CD14-positive monocyte (primary cell): ENCODE measurements around the gene MEOX1. TPM values are rescaled to one million over a fixed set of nuclear protein-coding genes. Genes with fewer than 3 reads are reported as not detected.
A peak's percentile ranks its signal among the peaks of the same experiment; 100 is the strongest.

ENCODE experiments used
- DNase-seq, 3 donors: peaks; one replicate each; pipeline ENCODE4 v3.0.0-alpha.2; 2011 to 2022
- H2AFZ ChIP-seq: 2 replicates; pipeline ENCODE4 v1.6.0; 2012; ENCODE audit warnings: mild to moderate bottlenecking, low read depth, low read length, inconsistent platforms; ENCODE audit not compliant: insufficient read depth, poor library complexity, severe bottlenecking
- H3K27ac ChIP-seq, 2 donors: 1 replicate in 1 of 2; 2 replicates in 1 of 2; pipeline ENCODE4 v1.5.1; 2012 to 2013; ENCODE audit warnings: low read length in 2 of 2, control low read depth in 1 of 2, inconsistent platforms in 1 of 2, low read depth in 1 of 2, mild to moderate bottlenecking in 1 of 2
- H3K27me3 ChIP-seq, 2 donors: one replicate each; pipeline versions ENCODE4 v1.6.0 to v1.6.1; 2011 to 2013; ENCODE audit warnings: low read length in 2 of 2; ENCODE audit not compliant: control insufficient read depth in 2 of 2, insufficient read depth in 2 of 2
- H3K36me3 ChIP-seq, 2 donors: replicated peaks in 1 of 2; 1 replicate in 1 of 2; 2 replicates in 1 of 2; pipeline versions ENCODE4 v1.5.1 to v1.6.1; 2012 to 2013; ENCODE audit warnings: low read length in 2 of 2, control low read depth in 1 of 2, inconsistent platforms in 1 of 2, mild to moderate bottlenecking in 1 of 2; ENCODE audit not compliant: insufficient read depth in 2 of 2, control insufficient read depth in 1 of 2
- H3K4me1 ChIP-seq, 2 donors: 1 replicate in 1 of 2; 2 replicates in 1 of 2; pipeline versions ENCODE4 v1.5.1 to v1.6.1; 2012 to 2013; ENCODE audit warnings: low read length in 2 of 2, control low read depth in 1 of 2, inconsistent platforms in 1 of 2, mild to moderate bottlenecking in 1 of 2, moderate library complexity in 1 of 2; ENCODE audit not compliant: insufficient read depth in 2 of 2, control insufficient read depth in 1 of 2
- H3K4me2 ChIP-seq: replicated peaks from 2 replicates; pipeline ENCODE3; 2012; ENCODE audit warnings: low read length, moderate library complexity, mild to moderate bottlenecking; ENCODE audit not compliant: poor library complexity, severe bottlenecking; ENCODE audit errors: extremely low read depth
- H3K4me3 ChIP-seq, 3 experiments: fragments of 200-600 bp in 1 of 3; sonication (generic) in 1 of 3; replicated peaks in 1 of 3; 1 replicate in 2 of 3; 2 replicates in 1 of 3; pipeline ENCODE4 v1.5.1; 2011 to 2013; ENCODE audit warnings: low read length in 3 of 3, mild to moderate bottlenecking in 3 of 3, control low read depth in 2 of 3, low read depth in 2 of 3, inconsistent platforms in 1 of 3, moderate library complexity in 1 of 3
- H3K79me2 ChIP-seq: 2 replicates; pipeline ENCODE4 v1.6.0; 2012; ENCODE audit warnings: mild to moderate bottlenecking, control low read depth, inconsistent platforms, low read length, moderate library complexity; ENCODE audit not compliant: insufficient read depth
- H3K9ac ChIP-seq: 2 replicates; pipeline ENCODE4 v1.6.0; 2017; ENCODE audit warnings: low read length, mild to moderate bottlenecking; ENCODE audit not compliant: insufficient read depth, poor library complexity, severe bottlenecking
- H3K9me3 ChIP-seq, 2 donors: replicated peaks in 1 of 2; 1 replicate in 1 of 2; 2 replicates in 1 of 2; pipeline versions ENCODE4 v1.5.1 to v1.6.1; 2012 to 2013; ENCODE audit warnings: low read length in 2 of 2, control low read depth in 1 of 2; ENCODE audit not compliant: control insufficient read depth in 1 of 2, insufficient read depth in 1 of 2
- H4K20me1 ChIP-seq: 2 replicates; pipeline ENCODE4 v1.6.0; 2012; ENCODE audit warnings: mild to moderate bottlenecking, low read length, control low read depth, moderate library complexity; ENCODE audit not compliant: insufficient read depth
- H3K27ac Mint-ChIP-seq, 7 donors: one replicate each; pipeline ENCODE4 v1.8.0; 2020; ENCODE audit warnings: mild to moderate bottlenecking in 7 of 7, mixed read lengths in 7 of 7, moderate library complexity in 6 of 7, inconsistent platforms in 2 of 7
- H3K27me3 Mint-ChIP-seq, 3 donors: one replicate each; pipeline ENCODE4 v1.8.0; 2021 to 2022; ENCODE audit warnings: low read depth in 3 of 3, mild to moderate bottlenecking in 3 of 3, mixed read lengths in 3 of 3, moderate library complexity in 3 of 3, inconsistent platforms in 1 of 3
- H3K36me3 Mint-ChIP-seq, 2 donors: one replicate each; pipeline ENCODE4 v1.8.0; 2020; ENCODE audit warnings: mixed read lengths in 2 of 2, inconsistent platforms in 1 of 2, mild to moderate bottlenecking in 1 of 2
- H3K4me1 Mint-ChIP-seq: one replicate; pipeline ENCODE4 v1.8.0; 2020; ENCODE audit warnings: mild to moderate bottlenecking, mixed read lengths
- H3K4me3 Mint-ChIP-seq, 2 donors: one replicate each; pipeline ENCODE4 v1.8.0; 2020; ENCODE audit warnings: mild to moderate bottlenecking in 2 of 2, mixed read lengths in 2 of 2, moderate library complexity in 1 of 2
- H3K9me3 Mint-ChIP-seq, 7 donors: one replicate each; pipeline ENCODE4 v1.8.0; 2020 to 2022; ENCODE audit warnings: mixed read lengths in 7 of 7, mild to moderate bottlenecking in 6 of 7, moderate library complexity in 6 of 7, inconsistent platforms in 2 of 7
- CTCF ChIP-seq: fragments of 200-600 bp; IDR thresholded peaks from one replicate; pipeline ENCODE4 v1.8.0; 2022; ENCODE audit warnings: antibody characterized with exemption, mild to moderate bottlenecking
- WGBS: methylation state at CpG from one replicate; pipeline ENCODE4 v1.1.5; 2013; ENCODE audit warnings: missing lambda C conversion rate; ENCODE audit not compliant: insufficient coverage; 5-methylcytosine and 5-hydroxymethylcytosine counted together
- intact Hi-C, 2 donors: fragments of 100-400 bp; cut with micrococcal nuclease; formaldehyde crosslinking; loops; one replicate each; pipeline versions ENCODE4 v1.15.0 to v1.15.1; 2023
- polyA plus RNA-seq, 3 donors: library from polyadenylated mRNA; depleted of rRNA in 1 of 3; unstranded in 2 of 3; stranded (reverse) in 1 of 3; fragments of 300-500 nt in 2 of 3; fragments of >200 nt in 1 of 3; fragmentation: Illumina TruSeq in 2 of 3; gene quantifications; 1 replicate in 2 of 3; 2 replicates in 1 of 3; pipeline ENCODE4 v1.2.3, GENCODE V29; 2012 to 2021

Gene MEOX1
- polyA plus RNA-seq, 3 donors: 0.06 TPM; not detected in 2

- Histone ChIP-seq H3K36me3 (no peaks in the 10 kb centered on the region), H3K27ac (no peak overlapping the region), H3K4me2 (no peak overlapping the region), H3K27me3 (no peaks in the 10 kb centered on the region), H3K9ac (no peak overlapping the region), H2AFZ (no peak overlapping the region), H3K9me3 (no peaks in the 10 kb centered on the region), H3K79me2 (no peaks in the 10 kb centered on the region), H3K4me1 (peaks cover 9 to 19% of the 10 kb centered on the region in 2 donors), H3K4me3 (no peak overlapping the region), H4K20me1 (no peaks in the 10 kb centered on the region)
- peak in 2 of 3 donors; percentile 4 to 15 for DNase-seq
- H3K36me3 Mint-ChIP-seq: no peaks in the 10 kb centered on the region
- WGBS: no CpG with 5 or more reads among the region's 3 CpGs
- intact Hi-C loops: no loop called here
- no peaks in the 10 kb centered on the region for H3K9me3 Mint-ChIP-seq
- H3K27ac Mint-ChIP-seq: no peak overlapping the region
- peak overlapping the region in 1 of 2 donors; percentile 16 for H3K4me3 Mint-ChIP-seq
- peaks cover 12 to 15% (median 13%) of the 10 kb centered on the region in 3 donors for H3K27me3 Mint-ChIP-seq
- peaks cover 24% of the 10 kb centered on the region for H3K4me1 Mint-ChIP-seq
- TF ChIP-seq CTCF: no peak
Measured at GRCh38 chr17:43676471-43676870, 14.7 kb upstream of the MEOX1 start.

- peaks cover 17% of the 10 kb centered on the region for H3K4me1 Mint-ChIP-seq
- H3K27me3 Mint-ChIP-seq: peaks cover 2 to 8% (median 4%) of the 10 kb centered on the region in 3 donors
- Histone ChIP-seq H3K4me2 (no peak overlapping the region), H3K9me3 (no peaks in the 10 kb centered on the region), H3K36me3 (no peaks in the 10 kb centered on the region), H3K79me2 (no peaks in the 10 kb centered on the region), H3K4me3 (no peak overlapping the region), H4K20me1 (no peaks in the 10 kb centered on the region), H3K27me3 (no peaks in the 10 kb centered on the region), H3K27ac (no peak overlapping the region), H2AFZ (no peak overlapping the region), H3K4me1 (peaks cover 9 to 19% of the 10 kb centered on the region in 2 donors), H3K9ac (no peak overlapping the region)
- no peaks in the 10 kb centered on the region for H3K36me3 Mint-ChIP-seq
- 97% methylated on average over 3 of the region's 5 CpGs for WGBS
- H3K9me3 Mint-ChIP-seq: peaks cover 0 to 1% (median 0%) of the 10 kb centered on the region in 7 donors
- H3K27ac Mint-ChIP-seq: peak overlapping the region in 1 of 7 donors; percentile 10
- H3K4me3 Mint-ChIP-seq: no peak overlapping the region
- no peak for DNase-seq
- TF ChIP-seq CTCF: no peak
- intact Hi-C loops: no loop called here
Measured at GRCh38 chr17:43674394-43674793, 12.7 kb upstream of the MEOX1 start.
